NCI-H748 treated with DMSO at 0.1 percent for 48 hours (cell line): ENCODE data around the gene MRPS24.

Experiments
- DNase-seq: peaks from one replicate; lab custom pipeline; 2025; lab: John Stamatoyannopoulos, UW

Gene MRPS24

GRCh38 chr7:43877968-43878864 lies 8.9 kb upstream of the MRPS24 start:
- DNase-seq: no peak

DNA sequence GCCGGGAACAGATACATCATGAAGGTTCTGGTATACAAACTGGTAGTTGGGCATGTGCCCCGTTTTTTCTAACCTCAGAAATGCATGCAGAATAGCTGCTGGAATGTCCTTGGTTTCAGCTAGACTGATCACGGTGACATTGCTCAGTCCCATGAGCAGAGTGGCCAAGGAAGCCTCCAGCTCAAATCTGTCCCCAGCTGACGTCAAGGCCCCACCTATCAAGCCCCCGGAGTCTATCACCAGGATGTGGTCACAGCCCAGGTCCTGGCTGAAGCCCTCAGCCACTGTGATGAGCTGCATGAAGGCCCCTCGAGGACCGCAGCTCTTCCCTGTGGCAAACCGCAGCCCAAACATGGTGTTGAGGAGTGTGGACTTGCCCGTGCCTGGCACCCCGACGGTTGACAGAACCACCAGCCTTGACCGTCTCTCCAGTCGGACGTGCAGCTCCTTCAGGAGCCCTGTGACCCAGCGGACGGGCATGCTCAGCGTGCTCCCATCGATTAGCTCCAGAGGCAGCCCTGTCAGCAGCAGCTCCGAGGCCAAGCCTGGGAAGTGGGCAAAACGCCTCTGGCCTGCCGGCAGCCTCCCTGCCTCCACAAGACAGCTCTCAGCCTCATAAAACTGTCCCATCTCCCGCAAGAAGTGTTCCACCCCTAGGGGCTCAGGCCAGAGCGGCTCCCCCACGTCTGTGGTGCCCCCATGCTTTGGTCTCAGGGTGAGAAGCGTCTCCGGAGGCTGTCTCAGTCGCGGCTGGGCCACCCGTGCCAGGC lies 7.8 kb upstream of the MRPS24 start:
- no peak for DNase-seq

GRCh38 chr7:43876241-43876640 lies 6.9 kb upstream of the MRPS24 start:
- no peak for DNase-seq

DNA sequence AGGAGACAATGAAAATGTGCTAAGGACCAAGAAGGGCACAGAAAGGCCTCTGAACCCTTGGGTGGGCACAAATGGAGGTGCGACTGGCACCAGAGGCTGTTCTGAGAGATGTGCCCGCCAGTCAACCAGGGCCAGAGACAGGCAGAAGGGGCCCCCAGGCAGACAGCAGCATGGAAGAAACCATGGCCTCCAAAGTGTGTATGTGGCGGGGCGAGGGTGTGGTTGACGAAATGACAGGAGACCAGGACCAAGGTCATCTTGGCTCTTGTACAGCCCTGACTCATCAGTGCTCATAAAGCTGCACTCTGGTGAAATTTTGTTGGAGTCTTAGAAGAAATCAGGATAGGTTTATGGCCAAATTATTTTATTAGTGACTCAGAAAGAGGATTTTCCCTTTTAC lies 4.0 kb upstream of the MRPS24 start:
- no peak for DNase-seq

GRCh38 chr7:43872406-43873110 lies 3.2 kb upstream of the MRPS24 start:
- DNase-seq: no peak

GRCh38 chr7:43871064-43871463 lies 1.7 kb upstream of the MRPS24 start:
- DNase-seq: no peak

DNA sequence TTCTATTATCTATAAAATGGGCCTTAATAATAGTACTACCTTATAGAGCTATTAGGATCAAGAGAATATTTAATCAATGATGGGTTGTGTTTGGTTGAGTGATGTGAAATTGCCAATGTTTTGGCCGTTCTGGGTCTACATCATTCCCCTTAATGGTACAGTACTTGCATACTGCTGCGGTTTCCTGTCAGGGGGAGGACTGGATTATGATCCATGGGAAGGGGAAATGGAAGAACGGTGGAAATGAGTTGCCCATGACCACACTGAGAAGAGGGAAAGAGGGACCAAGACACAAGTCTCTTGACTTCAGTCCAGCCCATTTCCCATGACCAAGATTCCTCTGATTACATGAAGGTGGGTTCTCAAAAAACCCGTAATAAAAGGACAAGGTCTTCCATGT lies 999 bp upstream of the MRPS24 start:
- DNase-seq: no peak

GRCh38 chr7:43869867-43870240 lies 537 bp upstream of the MRPS24 start:
- no peak for DNase-seq

DNA sequence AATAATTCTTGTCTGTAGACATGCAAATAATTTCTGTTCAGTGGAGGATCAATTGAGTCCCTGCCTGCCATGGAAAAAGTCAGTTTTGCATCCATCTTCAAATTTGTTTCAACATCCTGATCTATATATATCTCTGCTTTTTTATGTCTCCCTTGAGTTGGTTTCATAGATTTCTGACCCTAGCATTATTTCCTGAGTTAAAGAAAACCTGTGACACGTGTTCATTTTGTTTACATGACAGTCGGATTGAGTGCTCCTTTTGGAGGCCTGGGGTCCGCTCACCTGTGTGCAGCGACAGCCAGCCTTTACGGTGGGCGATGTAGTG lies 674 bp downstream of the MRPS24 start:
- no peak for DNase-seq

DNA sequence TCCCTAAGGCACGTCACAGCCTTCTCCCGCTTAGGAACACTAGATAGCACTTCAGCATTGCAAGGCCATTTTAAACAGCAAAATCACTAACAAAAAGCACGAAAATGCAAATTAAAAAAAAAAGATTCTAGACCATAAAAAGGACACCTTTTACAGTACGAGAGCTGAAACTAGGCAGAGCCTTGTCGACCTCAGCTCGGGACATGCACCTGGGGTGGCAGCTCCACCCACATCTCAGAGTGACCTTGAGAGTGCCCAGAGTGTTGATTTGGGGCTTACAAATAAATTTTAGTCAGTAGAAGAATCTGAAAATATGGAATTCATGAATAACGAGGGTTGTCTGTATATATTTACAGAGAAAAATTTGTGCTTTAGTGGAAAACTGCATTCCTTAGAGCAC lies 1.1 kb downstream of the MRPS24 start:
- no peak for DNase-seq

GRCh38 chr7:43865277-43865676 lies 4.0 kb downstream of the MRPS24 start:
- DNase-seq: no peak

DNA sequence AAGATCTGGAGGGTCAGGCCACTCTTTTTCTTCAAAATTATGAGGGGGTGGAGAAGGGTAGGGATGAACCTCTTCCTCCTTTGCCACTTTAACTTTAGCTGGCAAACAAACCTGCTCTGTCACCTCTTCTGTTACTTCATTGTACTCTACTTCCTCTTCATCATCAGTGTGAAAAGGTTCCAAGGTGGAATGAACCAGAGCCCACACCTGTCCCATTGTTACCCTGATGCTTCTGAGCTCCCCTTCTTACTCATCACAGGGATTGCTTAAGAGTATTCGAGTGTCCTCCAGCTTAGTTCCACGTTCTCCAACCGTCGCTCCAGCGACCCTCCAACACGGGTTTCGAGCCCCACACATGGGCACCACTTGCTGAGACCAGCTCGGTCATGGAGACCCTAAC lies 5.2 kb downstream of the MRPS24 start:
- no peak for DNase-seq

DNA sequence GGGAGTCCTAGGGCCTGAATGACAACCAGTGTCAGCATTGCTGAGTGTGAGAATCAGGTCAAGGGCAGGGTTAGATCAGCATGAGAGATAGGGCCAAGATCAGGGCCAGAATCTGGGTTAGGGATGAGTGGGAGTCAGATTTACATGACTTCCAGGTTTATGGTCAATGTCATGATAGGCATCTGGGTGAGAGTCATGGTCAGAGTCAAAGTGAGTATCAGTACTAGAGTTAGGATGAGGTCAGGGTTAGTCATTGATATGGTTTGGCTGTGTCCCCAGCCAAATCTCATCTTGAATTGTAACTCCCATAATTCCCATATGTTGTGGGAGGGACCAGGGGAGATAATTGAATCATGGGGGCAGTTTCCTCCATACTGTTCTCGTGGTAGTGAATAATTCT lies 12.3 kb downstream of the MRPS24 start:
- no peak for DNase-seq

- no peak for DNase-seq
These were observed 13.0 kb downstream of the MRPS24 start for GRCh38 chr7:43856316-43856715.

DNA sequence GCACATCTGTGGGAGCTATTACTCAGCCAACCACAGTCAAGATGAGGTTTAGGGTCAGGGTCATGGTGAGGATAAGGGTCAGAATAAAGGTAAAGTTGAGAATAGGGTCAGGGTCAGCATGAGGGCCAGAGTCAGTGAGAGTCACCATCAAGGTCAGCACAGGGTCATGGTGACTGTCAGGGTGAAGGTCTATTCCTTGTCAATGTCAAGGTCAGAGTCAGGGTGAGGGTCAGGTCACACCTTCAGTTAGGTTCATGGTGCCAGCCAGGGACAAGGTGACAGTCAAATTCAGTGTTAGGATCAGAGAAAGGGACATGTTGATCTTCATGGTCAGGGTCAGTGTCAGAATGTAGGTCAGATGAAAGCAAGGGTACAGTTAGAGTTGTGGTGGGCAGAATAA lies 14.1 kb downstream of the MRPS24 start:
- DNase-seq: no peak

GRCh38 chr7:43851805-43852204 lies 17.5 kb downstream of the MRPS24 start:
- DNase-seq: no peak

DNA sequence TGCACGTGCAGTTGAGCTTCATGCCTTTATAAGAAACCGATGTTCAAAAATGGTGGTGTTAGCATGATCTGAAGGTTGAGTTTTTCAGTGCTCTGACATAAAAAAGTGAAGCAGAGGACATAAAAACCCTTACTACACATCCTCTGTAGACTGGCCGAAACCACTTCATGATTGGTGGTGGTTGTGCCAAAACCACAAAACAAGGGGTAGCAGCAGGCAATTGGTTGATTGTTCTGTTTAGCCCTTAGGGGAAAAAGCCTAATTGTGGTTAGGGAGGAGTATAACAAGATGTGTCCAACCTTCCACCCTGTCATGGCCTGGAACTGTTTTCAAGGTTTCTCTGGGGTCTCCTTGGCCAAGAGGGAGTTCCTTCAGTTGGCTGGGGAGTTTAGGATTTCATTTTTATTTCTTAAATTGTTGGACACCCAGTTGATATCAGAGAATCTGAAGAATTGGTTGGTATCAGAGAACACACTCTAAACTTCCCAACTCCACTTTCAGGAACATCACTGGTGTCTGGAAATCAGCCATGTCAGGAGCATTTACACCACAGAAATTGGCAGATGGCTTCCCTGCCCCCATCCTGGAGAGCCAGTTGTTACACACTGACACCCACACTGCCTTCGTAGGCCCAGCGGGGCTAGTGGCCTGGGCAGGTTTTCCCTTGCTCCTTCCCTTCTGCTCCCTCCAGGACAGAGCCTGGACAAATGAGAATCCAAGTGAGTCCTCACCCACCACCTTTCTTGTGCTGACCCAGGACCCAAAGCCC lies 18.8 kb downstream of the MRPS24 start:
- DNase-seq: no peak

- DNase-seq: no peak
These were observed 20.3 kb downstream of the MRPS24 start for GRCh38 chr7:43849047-43849446.

- DNase-seq: no peak
These were observed 21.8 kb downstream of the MRPS24 start for GRCh38 chr7:43847496-43847895.

DNA sequence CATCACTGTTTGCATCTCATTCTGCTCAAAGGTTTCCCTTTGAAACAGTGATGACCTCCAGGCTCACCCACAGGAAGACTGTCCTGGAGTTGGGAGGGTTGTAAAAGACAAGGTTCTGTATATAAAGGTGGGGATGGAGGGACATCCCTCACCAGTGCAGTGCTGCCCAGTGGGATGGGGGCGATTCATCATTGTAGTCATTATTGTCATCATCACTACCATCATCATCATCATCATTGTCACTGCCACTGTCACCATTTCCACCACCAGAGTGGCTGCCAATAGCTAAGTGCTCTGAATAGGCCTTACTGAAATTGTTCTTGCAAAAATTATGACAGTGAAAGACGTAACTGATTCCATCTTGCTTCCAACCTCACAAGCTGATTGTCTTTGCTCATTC lies 24.7 kb downstream of the MRPS24 start:
- no peak for DNase-seq

- DNase-seq: no peak
These were observed 25.1 kb downstream of the MRPS24 start for GRCh38 chr7:43844257-43844656.

- no peak for DNase-seq
These were observed 26.0 kb downstream of the MRPS24 start for GRCh38 chr7:43843296-43843695.
